GM21381 (cell line): ENCODE results near the gene CAPN7.

Source experiments
- ATAC-seq: cut with Tn5 transposase; IDR thresholded peaks from one replicate; pipeline ENCODE4 v1.9.1; 2021; ENCODE audit warnings: mild to moderate bottlenecking, moderate library complexity; ENCODE audit not compliant: unreplicated experiment

The CAPN7 gene

DNA sequence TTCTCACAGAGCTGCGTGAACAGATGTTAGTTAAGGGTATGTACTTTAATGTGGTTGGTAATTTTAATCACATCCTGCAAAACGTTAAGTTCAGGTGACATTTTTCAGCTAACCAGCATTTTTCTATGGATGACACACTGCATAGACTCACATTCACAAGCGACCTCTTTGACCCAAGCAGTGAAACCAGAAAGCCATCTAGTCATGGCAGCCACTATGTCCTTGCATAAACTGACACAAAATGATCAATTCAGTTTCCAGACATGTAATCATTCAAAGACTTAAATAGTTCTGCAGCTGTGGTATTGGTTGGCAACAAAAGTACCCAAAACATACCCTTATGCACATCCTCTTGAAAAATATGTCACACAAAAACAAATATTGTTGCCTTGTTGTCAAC is 7.4 kb upstream of the CAPN7 start:
- ATAC-seq, result no peak

DNA sequence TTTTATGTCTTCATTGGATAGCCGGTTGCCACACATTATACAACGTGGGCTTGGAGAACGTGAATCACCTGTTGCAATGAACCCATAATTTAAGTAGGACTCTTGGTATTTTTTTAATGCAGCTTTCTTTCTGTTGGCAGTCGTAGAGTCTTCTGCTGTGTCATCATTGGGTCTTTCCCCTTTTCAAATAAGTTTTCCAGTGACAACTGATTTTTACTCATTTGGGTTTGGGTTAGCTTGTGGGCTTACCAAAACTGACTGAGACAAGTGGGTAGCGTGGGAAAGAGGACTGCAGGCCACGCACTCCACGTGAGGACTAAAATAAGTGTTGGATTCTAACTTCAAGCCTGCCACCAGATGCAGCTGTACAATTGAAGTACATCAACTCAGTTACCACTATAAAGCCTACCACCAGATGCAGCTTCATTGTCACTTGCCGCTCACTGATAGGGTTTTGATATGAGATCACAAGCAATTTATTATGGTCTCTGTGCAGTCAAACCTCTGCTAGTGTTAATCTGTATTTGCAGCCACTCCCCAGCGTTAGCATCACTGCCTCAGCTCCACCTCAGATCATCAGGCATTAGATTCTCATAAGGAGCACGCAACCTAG is 6.4 kb upstream of the CAPN7 start:
- no peak for ATAC-seq

DNA sequence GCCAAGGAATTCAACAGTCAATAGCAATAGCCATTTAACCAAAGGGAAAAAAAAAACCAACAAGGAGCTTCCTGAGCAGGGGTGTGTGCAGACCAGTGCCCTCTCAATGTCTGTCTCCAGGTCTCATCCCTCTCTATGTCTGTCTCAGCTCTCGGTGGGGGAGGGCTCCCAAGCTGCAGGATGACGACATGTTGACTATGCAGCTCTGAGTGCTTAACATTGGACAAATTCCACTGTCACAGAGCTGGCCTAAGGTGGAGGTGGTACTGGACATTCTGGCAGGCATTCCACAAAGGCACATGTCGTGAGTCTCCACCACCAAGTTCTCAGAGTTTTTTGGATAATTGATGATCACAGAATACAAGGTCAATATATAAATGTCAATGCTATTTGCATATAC is 2.0 kb upstream of the CAPN7 start:
- ATAC-seq, result no peak

DNA sequence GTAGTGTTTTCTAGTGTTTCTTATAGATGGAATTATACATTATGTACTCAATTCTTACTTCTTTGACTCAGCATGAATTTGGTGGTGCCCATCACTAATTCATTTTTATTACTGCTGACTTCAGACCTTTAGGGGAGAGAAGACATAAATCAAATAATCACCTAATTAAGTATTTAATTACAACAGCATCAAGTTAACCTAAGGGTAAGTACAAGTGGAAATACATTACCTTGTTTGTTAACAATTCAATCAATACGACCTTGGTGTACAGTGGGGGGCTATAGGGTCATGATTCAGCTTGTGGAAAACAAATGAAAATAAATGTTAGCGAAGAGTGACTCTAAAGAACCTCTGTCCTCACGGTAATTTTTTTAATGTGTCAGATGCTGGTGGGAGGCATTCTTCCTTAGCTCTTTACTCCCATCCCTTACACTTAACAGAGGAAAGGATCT is 538 bp upstream of the CAPN7 start:
- no peak for ATAC-seq

DNA sequence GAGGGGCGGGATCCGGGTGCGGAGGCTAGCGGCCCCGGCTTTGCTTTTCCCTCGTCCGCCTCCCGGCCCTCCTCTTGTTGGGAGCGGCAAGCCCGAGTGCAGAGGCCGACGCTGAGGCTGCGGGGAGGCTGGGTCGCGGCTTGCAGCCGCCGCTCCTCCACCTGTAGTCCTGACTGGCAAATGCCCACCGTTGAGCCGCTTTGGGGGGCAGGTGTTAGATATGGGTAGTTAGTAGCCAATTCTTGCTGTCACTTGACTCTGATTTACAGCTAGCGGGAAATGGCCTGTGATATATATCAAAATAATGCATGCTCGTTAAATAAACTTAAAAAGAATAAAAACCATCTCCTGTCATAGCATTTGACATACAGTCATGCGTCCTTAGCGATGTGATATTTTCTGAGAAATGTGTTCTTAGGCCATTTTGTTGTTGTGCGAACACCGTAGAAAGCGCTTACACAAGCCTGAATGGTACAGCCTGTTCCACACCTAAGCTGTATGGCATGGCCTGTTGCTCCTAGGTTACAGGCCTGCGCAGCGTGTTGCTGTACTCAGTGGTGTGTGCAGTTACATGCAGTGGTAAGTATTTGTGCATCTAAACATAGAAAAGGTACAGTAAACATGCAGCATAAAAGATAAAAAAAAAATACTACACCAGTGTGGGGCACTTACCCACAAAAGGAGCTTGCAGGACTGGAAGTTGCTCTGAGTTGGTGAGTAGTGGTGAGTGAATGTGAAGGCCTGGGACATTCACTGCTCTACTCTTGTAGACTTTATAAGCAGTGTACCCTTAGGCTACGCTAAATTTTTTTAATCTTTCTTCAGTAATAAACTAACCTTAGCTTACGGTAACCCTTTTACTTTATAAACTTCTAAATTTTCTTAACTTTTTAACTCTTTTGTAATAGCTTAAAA is 873 bp downstream of the CAPN7 start:
- ATAC-seq, result no peak

DNA sequence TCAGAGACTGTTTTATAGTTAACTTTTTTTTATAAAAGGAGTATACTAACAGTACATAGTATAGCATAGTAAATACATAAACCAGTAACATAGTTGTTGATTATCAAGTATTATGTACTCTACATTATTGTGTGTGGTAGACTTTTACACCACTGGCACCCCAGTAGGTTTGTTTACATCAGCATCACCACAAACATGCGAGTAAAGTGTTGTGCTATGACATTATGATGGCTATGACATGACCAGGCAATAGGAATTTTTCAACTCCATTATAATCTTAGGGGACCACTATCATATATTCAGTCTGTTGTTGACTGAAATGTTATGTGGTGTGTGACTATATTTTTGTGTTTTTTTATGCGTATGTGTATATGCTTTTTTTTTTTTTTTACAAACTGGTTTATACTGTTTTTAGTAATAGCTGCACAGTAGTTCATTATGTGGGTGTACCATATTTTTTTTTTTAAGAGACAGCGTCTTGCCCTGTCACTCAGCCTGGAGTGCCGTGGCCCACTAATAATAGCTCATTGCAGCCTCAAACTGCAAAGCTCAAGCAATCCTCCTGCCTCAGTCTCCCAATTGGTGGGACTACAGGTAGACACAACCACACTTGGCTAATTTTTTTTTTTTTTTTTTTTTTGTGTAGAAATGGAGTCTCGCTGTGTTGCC is 1.9 kb downstream of the CAPN7 start:
- ATAC-seq, result no peak

DNA sequence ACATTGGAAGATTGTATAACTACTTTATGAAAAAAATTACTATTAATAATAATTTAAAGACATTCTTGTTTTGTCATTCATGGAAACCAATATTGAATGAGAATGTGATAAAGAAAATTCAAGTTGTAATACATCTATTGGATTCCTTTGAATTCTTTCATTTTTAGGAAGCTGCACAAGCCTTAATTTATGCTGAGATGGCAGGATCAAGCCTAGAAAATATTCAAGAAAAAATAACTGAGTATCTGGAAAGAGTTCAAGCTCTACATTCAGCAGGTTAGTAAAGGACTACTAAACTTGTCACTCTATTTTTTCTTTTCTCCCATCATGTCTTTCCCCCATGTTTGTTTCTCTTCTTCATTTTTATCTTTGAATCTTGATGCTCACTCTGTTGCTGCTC is 5.9 kb downstream of the CAPN7 start:
- no peak for ATAC-seq

DNA sequence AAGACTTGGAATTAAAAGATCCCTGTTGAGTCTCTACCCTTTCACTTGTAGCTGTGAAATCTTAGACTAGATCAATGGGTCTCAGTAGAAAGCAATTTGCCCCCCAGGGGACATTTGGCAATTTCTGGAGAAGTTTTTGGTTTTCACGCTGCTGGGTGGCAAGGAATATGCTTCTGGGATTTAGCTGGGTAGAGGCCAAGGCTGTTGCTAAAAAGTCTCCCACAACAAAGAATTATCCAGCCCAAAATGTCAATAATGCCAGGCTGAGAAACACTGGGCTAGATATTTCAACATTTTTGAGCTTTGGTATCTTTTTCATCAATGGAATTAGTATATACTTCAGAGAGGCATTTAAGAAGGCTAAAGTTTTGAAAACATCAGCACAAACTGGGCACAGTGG is 8.7 kb downstream of the CAPN7 start:
- ATAC-seq, result no peak

DNA sequence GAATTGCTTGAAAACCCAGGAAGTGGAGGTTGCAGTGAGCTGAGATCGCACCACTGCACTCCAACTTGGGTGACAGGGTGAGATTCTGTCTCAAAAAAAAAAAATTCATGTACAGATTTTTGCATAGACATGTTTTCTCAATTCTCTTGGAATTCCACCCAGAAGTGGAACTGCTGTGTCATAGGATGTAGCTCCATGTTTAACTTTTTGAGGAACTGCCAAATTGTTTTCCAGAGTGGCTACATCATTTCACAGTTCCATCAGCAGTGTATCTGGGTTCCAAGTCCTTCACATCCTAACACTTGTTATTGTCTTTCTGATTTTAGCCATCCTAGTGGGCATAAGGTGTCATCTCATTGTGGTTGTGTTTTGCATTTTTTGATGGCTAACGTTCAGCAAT is 9.9 kb downstream of the CAPN7 start:
- no peak for ATAC-seq

DNA sequence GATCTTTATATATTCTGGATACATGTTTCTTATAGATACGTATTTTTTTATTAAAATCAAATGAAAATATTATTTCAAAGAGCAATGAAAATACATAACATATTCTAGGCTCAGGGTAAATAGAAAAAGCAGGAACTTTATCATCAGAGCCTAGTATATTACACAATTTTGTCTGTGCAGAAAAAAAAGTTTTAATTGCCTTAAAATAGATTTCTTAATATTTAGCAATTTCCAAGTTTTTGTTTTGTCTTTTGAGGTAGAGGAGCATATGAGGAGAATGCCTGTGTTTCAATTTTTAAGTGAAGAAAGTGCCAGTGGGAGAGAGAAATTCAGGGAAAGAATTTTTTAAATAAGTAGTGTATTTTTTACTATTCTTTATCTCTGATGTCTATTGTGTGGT is 10.5 kb downstream of the CAPN7 start:
- no peak for ATAC-seq

DNA sequence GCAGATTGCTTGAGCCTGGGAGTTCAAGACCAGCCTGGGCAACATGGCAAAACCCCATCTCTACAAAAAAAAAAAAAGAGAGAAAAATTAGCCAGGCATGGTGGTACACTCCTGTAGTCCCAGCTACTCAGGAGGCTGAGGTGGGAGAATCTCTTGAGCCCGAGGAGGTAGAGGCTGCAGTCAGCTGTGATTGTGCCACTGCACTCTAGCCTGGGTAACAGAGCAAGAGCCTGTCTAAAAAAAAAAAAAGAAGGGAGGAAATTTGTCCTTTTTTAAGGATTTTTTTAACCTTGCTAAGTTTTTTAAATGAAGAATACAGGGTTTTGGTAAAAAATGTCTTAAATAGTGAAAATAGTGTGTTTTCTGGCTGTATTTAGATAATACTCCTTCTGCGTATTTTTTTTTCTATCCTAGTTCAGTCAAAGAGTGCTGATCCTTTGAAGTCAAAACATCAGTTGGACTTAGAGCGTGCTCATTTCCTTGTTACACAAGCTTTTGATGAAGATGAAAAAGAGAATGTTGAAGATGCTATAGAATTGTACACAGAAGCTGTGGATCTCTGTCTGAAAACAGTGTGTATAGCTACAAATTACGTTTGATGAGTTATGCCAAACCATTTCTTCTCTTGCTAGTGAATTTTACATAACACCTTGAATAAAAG is 11.1 kb downstream of the CAPN7 start:
- ATAC-seq, result no peak

DNA sequence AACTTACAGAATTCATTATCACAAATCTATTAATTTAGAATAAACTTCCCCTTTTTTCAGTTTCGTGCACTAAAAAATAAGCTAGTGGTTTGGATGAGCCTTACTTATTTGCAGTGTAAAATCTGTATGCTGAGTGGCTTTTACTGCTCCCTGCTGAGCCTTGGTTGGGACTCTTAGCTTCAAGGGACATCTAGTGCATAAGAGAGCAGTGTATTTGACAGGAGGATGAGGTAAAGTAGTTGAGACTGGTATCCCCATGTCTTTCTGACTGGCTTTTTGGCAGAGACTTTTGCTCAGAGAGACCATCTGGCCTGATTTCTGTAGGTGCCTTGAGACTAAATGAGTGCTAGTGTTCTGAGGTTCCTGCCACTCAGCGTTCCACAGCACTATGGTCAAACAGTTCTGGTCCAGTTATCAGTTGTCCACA is 11.8 kb downstream of the CAPN7 start:
- no peak for ATAC-seq

DNA sequence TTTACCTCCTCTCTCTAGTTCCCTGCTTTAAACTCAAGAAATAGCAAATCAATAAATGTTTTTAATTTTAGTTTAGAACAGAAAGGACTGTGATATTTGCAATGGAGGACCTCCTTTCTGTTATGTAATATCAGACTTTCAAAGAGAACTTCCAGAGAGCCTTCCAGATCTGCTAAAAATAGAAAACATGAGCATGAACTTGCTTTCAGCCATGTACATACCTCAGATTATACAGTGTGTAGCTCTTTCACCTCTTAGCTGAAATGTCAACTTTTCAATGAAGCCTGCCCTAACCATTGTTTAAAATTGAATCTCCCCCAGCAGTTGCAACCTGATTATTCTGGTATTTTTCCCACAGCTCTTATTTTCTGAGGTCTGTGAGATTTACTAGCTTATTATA is 12.6 kb downstream of the CAPN7 start:
- ATAC-seq, result no peak

DNA sequence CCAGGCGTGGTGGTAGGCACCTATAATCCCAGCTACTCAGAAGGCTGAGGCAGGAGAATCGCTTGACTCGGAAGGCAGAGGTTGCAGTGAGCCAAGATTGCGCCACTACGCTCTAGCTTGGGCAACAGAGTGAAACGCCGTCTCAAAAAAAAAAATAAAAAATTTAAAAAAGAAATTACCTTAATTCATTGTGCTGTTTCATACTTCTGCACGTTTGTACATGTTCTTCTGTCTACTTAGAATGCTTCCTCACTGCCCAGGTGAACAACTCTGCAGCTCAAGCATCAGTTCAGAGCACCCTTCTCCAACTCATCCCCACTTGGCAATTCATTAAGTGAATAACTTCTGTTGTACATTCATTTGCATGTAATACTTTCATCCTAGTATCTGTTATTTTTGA is 14.0 kb downstream of the CAPN7 start:
- no peak for ATAC-seq

DNA sequence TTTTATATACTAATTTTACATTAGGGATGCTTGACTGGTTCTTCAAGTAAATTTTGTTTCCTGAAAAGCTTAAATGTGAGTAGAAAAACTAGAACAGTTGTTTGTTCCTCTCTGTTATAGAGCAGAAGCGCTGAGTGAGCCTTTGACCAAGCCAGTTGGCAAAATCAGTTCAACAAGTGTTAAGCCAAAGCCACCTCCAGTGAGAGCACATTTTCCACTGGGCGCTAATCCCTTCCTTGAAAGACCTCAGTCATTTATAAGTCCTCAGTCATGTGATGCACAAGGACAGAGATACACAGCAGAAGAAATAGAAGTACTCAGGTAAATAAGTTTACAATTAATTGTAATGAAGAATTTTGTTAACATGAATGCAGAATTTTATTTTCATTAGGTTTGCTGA is 14.6 kb downstream of the CAPN7 start:
- no peak for ATAC-seq

DNA sequence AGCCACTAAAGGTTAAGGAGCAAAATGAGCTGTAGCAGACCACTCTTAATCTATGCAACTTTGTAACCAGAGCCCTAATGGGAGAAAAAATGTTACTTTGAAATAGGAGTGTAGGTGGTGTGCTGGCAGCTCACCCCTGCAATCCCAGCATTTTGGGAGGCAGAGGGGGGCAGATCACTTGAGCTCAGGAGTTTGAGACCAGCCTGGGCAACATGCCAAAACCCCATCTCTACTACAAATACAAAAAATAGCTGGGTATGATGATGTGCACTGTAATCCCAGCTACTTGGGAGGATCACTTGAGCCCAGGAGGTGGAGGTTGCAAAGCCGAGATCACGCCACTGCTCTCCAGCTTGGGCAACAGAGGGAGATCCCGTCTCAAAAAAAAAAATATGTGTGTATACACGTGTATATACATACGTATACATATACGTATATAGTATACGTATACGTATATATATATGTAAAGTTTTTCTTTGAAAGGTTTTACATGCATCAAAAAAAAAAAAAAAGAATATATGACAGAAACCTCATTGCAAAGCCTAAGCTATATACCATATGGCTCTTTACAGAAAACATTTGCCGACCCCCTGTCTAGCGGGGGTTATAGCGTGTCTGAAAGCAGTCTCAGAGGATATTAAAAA is 15.7 kb downstream of the CAPN7 start:
- no peak for ATAC-seq

DNA sequence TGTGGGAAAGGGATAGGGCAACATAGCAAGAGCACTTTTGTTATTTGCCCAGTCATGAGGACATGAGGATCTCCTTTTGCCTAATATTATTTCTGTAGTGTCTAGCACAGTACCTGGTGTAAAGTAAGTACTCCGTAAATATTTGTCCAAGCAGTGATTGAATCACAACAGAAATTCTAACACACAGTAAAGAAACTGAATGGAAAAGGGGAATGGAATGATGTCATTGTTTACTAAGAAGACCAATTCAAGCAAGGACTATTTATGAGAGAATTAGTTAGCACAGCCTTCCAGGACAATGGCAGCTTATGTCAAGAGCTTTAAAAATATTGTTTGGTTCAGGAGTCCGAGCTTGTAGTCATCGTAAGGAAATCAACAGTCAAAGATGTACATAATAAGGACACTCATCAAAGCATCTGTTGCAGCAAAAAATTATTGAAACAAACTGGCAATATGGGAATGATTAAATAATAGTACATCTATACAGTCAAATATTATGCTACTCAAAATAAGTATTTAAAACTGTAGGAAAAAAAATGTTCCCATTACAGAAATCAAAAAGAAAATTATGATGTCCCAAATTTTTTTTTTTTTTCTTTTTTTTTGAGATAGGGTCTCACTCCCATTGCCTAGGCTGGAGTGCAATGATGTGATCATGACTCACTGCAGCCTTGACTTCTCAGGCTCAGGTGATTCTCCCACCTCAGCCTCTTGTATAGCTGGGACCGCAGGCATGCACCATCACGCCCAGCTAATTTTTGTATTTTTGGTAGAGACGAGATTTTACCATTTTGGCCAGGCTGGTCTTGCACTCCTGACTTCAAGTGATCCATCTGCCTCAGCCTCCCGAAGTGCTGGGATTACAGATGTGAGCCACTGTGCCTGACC is 17.9 kb downstream of the CAPN7 start:
- no peak for ATAC-seq

DNA sequence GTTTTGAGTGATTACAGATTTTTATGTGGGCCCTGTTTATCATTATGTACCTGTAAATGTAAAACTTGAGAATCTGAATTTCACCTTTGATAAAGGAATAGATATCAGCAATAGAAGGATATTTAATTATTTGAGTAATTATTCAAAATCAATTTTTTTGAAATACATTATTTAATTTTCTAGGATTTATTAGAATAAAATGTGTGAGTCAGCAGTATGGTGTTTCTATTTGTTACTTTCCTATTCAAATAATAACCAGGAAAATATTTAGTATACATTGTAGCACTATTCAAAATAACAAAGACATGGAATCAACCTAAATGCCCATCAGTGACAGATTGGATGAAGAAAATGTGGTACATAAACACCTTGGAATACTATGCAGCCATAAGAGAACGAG is 22.1 kb downstream of the CAPN7 start:
- no peak for ATAC-seq

DNA sequence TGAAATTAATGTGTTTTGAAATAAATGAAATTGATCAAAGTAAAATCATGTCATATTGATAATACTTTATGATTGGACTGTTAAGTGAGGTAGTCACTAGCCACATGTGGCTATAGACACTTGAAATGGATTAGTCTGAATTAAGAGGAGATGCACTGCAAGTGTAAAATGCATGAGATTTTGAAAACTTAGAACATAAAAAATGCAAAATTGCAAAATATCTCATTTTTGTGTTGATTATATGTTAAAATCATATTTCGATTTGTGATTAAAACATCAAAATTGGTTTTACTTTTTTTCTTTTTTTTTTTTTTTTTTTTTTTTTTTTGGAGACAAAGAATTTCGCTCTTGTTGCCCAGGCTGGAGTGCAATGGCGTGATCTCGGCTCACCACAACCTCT is 23.2 kb downstream of the CAPN7 start:
- ATAC-seq, result no peak

DNA sequence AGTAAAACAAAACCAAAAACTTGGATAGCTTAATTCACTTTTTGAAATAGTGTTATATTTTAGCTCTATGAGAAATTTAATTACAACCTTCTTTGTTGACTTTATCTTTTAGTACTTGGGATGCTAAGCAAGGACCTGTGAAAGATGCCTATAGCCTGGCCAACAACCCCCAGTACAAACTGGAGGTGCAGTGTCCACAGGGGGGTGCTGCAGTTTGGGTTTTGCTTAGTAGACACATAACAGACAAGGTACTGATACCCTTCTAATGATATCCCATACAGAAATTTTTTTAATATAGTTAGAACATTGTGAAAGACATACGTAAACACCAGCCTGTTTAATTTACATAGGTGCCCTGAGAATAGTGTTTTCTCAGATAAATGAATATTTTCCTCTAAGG is 35.3 kb downstream of the CAPN7 start:
- no peak for ATAC-seq
